GM10266 (cell line): Measurements from ENCODE around the gene PSMB11.

ENCODE experiments used
- DNase-seq: peaks from one replicate; pipeline ENCODE4 v3.0.0; 2012; ENCODE audit errors: extremely low spot score
- CTCF ChIP-seq: IDR thresholded peaks from 2 replicates; pipeline ENCODE4 v1.5.1; 2012; ENCODE audit warnings: mild to moderate bottlenecking, low read depth; ENCODE audit not compliant: control insufficient read depth, insufficient read depth; ENCODE audit errors: missing control alignments

Gene PSMB11

GRCh38 chr14:23047034-23047634 is 5.1 kb downstream of the PSMB11 start:
- DNase-seq, result no peak
- TF ChIP-seq CTCF, result no peak

GRCh38 chr14:23047751-23048693 is 6.0 kb downstream of the PSMB11 start:
- DNase-seq, result no peak
- no peak for TF ChIP-seq CTCF

- no peak for TF ChIP-seq CTCF
- no peak for DNase-seq
Observed at GRCh38 chr14:23049011-23049410, 7.0 kb downstream of the PSMB11 start.

GRCh38 chr14:23051141-23052057 is 9.4 kb downstream of the PSMB11 start:
- DNase-seq, result no peak
- TF ChIP-seq CTCF, result no peak

- no peak for DNase-seq
- no peak for TF ChIP-seq CTCF
Observed at GRCh38 chr14:23052182-23052623, 10.2 kb downstream of the PSMB11 start.

- no peak for DNase-seq
Observed at GRCh38 chr14:23052671-23053070, 10.7 kb downstream of the PSMB11 start.

More at GRCh38 chr14:23052671-23053070, 10.7 kb downstream of the PSMB11 start:
- no peak for TF ChIP-seq CTCF
